DND-41 (cell line): ENCODE results near the gene STT3B.

Experiments
- ATAC-seq: fragments of 200-7000 bp; cut with Tn5 transposase; 3 replicates; pipeline ENCODE4 v1.9.1; 2021; ENCODE audit warnings: low read depth; ENCODE audit not compliant: insufficient read depth
- DNase-seq: peaks from one replicate; pipeline ENCODE4 v3.0.0-alpha.2; 2020
- H2AFZ ChIP-seq: 2 replicates; pipeline ENCODE4 v1.6.0; 2012; ENCODE audit warnings: low read depth, low read length
- H3K27ac ChIP-seq: 2 replicates; pipeline ENCODE4 v1.5.1; 2012; ENCODE audit warnings: low read length, inconsistent platforms
- H3K27me3 ChIP-seq: fragments of 200-600 bp; sonication (generic); 2 replicates; pipeline ENCODE4 v1.6.0; 2012; ENCODE audit warnings: low read length, mild to moderate bottlenecking, inconsistent platforms; ENCODE audit not compliant: insufficient read depth, poor library complexity
- H3K36me3 ChIP-seq: 2 replicates; pipeline ENCODE4 v1.5.1; 2012; ENCODE audit warnings: low read length, inconsistent platforms; ENCODE audit not compliant: insufficient read depth
- H3K4me1 ChIP-seq: 2 replicates; pipeline ENCODE4 v1.5.1; 2012; ENCODE audit warnings: mild to moderate bottlenecking, low read length; ENCODE audit not compliant: insufficient read depth
- H3K4me2 ChIP-seq: 2 replicates; pipeline ENCODE4 v1.6.0; 2012; ENCODE audit warnings: mild to moderate bottlenecking, moderate library complexity, low read length, inconsistent platforms; ENCODE audit not compliant: insufficient read depth
- H3K4me3 ChIP-seq, 2 experiments: fragments of 200-600 bp in 1 of 2; shearing (Covaris generic) in 1 of 2; 2 replicates each; pipeline ENCODE4 v1.5.1; 2012 to 2016; ENCODE audit warnings: inconsistent platforms in 2 of 2, low read length in 2 of 2, mild to moderate bottlenecking in 2 of 2, low read depth in 1 of 2, moderate library complexity in 1 of 2
- H3K79me2 ChIP-seq: 2 replicates; pipeline ENCODE4 v1.6.0; 2012; ENCODE audit warnings: low read length, inconsistent platforms; ENCODE audit not compliant: insufficient read depth
- H3K9ac ChIP-seq: 2 replicates; pipeline ENCODE4 v1.6.0; 2012; ENCODE audit warnings: low read depth, mild to moderate bottlenecking, inconsistent platforms, low read length, moderate library complexity
- H3K9me3 ChIP-seq: 2 replicates; pipeline ENCODE4 v1.5.1; 2012; ENCODE audit warnings: low read length, moderate library complexity, mild to moderate bottlenecking, inconsistent platforms; ENCODE audit not compliant: insufficient read depth, severe bottlenecking
- H4K20me1 ChIP-seq: 2 replicates; pipeline ENCODE4 v1.6.0; 2012; ENCODE audit warnings: low read length; ENCODE audit not compliant: insufficient read depth
- EZH2 ChIP-seq: IDR thresholded peaks from 3 replicates; pipeline ENCODE4 v1.6.1; 2012; ENCODE audit warnings: borderline replicate concordance, low read depth, mild to moderate bottlenecking, moderate library complexity, low read length, inconsistent platforms; ENCODE audit not compliant: severe bottlenecking
- TF ChIP-seq, protein P1 (sequence below): IDR thresholded peaks from 2 replicates; pipeline ENCODE4 v1.5.1; 2012; ENCODE audit warnings: borderline replicate concordance, low read length, moderate library complexity, mild to moderate bottlenecking; ENCODE audit not compliant: poor library complexity, severe bottlenecking; ENCODE audit errors: extremely low read depth

Gene STT3B

GRCh38 chr3:31610700-31611275 lies 78.1 kb downstream of the STT3B start:
- Histone ChIP-seq H3K27ac (no peak overlapping the region), H3K4me1 (no peaks in the 10 kb centered on the region), H3K4me3 (no peak overlapping the region), H3K9ac (no peak overlapping the region), H3K4me2 (no peak overlapping the region), H2AFZ (no peak overlapping the region), H3K9me3 (peaks cover 12% of the 10 kb centered on the region), H4K20me1 (peaks cover 15% of the 10 kb centered on the region; the same call in 1 of the 2 replicates), H3K27me3 (no peaks in the 10 kb centered on the region), H3K36me3 (peaks cover 65% of the 10 kb centered on the region), H3K79me2 (peaks cover 98% of the 10 kb centered on the region)
- DNase-seq, result no peak
- ATAC-seq, result no peak
- no peak for TF ChIP-seq EZH2
- TF ChIP-seq, protein P1, sequence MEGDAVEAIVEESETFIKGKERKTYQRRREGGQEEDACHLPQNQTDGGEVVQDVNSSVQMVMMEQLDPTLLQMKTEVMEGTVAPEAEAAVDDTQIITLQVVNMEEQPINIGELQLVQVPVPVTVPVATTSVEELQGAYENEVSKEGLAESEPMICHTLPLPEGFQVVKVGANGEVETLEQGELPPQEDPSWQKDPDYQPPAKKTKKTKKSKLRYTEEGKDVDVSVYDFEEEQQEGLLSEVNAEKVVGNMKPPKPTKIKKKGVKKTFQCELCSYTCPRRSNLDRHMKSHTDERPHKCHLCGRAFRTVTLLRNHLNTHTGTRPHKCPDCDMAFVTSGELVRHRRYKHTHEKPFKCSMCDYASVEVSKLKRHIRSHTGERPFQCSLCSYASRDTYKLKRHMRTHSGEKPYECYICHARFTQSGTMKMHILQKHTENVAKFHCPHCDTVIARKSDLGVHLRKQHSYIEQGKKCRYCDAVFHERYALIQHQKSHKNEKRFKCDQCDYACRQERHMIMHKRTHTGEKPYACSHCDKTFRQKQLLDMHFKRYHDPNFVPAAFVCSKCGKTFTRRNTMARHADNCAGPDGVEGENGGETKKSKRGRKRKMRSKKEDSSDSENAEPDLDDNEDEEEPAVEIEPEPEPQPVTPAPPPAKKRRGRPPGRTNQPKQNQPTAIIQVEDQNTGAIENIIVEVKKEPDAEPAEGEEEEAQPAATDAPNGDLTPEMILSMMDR, result peak; percentile 58

DNA sequence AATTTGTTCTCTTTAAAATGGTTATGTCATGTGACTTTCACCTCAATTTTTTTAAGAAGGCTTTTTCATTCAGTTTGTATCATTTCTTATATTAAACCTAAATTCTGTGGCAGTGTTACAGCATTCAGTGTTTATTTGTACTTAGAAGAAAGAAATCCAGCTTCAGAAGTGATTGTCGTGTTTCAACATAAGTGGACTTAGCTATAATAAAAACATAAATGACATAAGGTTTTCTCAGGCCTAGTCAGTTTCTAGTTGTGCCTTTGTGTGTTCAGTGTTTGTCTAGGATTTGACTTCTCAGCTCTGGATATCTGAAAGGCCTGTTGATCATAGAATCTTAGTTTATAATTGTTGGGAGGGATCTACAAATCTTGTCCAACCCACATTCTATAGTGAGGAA lies 80.5 kb downstream of the STT3B start:
- Histone ChIP-seq H3K36me3 (peaks cover 65% of the 10 kb centered on the region), H3K4me3 (no peak overlapping the region), H3K27me3 (no peaks in the 10 kb centered on the region), H3K4me1 (no peaks in the 10 kb centered on the region), H4K20me1 (peaks cover 15% of the 10 kb centered on the region; the same call in 1 of the 2 replicates), H3K9me3 (no peaks in the 10 kb centered on the region), H3K9ac (no peak overlapping the region), H3K79me2 (peaks cover 86% of the 10 kb centered on the region), H2AFZ (no peak overlapping the region), H3K27ac (no peak overlapping the region), H3K4me2 (no peak overlapping the region)
- DNase-seq (no peak), ATAC-seq (no peak)
- TF ChIP-seq EZH2, result no peak
- TF ChIP-seq, protein P1, result no peak

DNA sequence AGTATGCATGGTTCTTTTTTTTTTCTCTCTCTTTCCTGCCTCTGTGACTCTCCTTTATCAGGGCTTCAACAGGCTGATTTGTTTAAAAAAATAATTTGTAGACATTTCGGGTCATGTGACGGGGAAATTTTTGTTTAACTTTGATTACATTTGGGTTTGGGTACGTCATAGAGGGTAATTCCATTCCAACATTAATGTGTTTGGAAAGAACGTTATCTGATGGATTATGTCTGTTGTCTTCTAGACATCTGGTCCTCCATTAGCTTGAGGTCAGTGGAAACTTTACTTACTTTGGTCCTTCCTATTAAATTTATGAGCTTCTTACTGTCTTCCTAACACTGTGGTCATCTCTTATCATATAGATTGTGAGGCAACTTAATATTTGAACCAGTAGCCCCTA lies 80.9 kb downstream of the STT3B start:
- no peak for ATAC-seq
- H2AFZ ChIP-seq, result no peak overlapping the region
- peaks cover 15% of the 10 kb centered on the region; the same call in 1 of the 2 replicates for H4K20me1 ChIP-seq
- H3K4me1 ChIP-seq, result no peaks in the 10 kb centered on the region
- H3K79me2 ChIP-seq, result peaks cover 84% of the 10 kb centered on the region
- DNase-seq, result no peak
- TF ChIP-seq EZH2, result no peak
- TF ChIP-seq, protein P1, result no peak
- 0 out of 2 replicates have a peak overlapping the region, but pooled peaks have one; percentile 9 for H3K27ac ChIP-seq
- peaks cover 69% of the 10 kb centered on the region for H3K36me3 ChIP-seq
- no peak overlapping the region for H3K9ac ChIP-seq
- H3K4me2 ChIP-seq, result no peak overlapping the region
- no peaks in the 10 kb centered on the region for H3K27me3 ChIP-seq
- H3K4me3 ChIP-seq, result no peak overlapping the region
- no peaks in the 10 kb centered on the region for H3K9me3 ChIP-seq
